Measurements from ENCODE around the gene C2. TPM values are rescaled to one million over a fixed set of nuclear protein-coding genes. Genes with fewer than 3 reads are reported as not detected.

Gene C2
- total RNA-seq, 2 donors from 2014 or later: 0.58 to 4.7 TPM

DNA sequence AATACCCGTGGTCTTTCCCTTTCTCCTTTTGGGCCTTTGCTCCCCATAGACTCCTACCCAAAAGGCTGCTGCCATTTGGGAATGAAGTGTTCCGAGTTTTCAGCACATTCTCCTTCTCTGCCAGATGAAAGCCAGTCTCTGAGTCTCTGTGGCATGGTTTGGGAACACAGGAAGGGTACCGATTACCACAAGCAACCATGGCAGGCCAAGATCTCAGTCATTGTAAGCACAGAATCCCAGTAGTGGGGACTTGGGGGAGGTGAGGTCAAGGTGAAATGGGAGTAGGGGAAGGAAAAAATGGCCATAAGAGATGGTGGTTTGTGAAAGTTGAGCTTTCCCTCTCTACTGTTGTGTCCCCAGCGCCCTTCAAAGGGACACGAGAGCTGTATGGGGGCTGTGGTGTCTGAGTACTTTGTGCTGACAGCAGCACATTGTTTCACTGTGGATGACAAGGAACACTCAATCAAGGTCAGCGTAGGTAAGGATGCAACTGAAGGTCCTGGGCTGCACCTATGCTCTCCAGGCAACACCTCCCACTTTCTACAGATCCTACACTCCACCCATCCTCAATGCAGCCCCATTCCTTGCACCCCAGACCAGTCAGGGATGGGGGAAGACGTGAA is 22.5 kb downstream of the C2 start:
- no peak for ATAC-seq (replicated peaks)
- Mint-ChIP-seq H3K4me1 (peaks cover 4% of the 10 kb centered on the region), H3K4me3 (no peak overlapping the region), H3K9me3 (no peaks in the 10 kb centered on the region), H3K27me3 (no peaks in the 10 kb centered on the region), H3K36me3 (ENCODE audit: low read depth) (peaks cover 44% of the 10 kb centered on the region), H3K27ac (no peak overlapping the region)

DNA sequence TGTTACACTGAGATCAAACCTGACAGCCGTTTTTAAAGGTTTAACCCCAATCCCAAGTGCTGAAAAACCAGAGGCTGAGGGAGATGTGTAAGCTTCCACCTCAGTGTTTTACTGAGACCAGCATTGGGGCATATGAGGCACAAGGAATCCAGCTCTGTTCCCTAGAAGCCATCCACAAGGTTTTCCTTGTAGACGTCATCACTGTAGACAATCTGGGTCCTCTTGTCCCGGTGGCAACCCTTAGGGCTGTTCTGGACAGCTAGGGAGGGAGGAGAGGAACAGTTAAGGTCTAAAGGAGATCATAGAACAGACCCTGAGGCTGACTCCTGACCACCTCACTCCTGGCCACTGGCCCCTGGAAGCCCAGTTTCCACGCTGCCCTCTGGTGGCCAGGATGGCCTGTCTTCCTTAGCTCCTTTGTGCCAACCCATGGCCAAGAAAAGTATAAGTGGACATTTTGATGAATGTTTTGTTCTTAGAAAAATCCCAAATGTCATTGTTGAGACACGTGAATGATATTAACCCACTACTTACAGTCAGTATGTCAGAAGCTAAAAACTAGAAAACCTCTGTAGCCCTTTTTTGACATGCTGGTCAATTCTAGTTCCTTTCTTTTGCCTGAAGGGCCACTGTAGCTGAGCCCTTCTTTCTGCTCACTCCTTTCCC is 24.8 kb downstream of the C2 start:
- Mint-ChIP-seq H3K4me1 (peaks cover 7% of the 10 kb centered on the region), H3K36me3 (ENCODE audit: low read depth) (peaks cover 66% of the 10 kb centered on the region), H3K9me3 (no peaks in the 10 kb centered on the region), H3K27me3 (no peaks in the 10 kb centered on the region), H3K27ac (peak overlapping the region; percentile 5), H3K4me3 (no peak overlapping the region)
- peak; percentile 69 for ATAC-seq (replicated peaks)

DNA sequence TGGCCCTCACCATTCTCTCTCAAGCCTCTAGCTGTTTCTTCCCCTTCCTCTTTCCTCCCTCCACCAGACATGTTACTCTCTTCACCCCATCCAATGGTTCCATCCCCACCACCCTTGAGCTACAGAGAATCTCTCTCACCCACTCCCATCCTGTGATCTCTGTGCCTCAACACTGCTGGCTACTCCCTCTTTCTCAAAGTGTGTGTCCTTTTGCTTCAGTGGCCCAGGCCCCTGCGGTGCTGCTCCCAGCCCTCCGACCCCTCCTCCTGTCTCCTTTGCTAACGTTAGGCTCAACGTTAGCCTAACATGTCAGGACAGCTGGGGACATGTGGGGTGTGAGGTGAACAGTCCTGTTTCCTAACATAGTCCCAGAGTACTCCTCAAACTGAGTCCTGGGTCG is 25.4 kb downstream of the C2 start:
- Mint-ChIP-seq H3K4me3 (no peak overlapping the region), H3K27me3 (no peaks in the 10 kb centered on the region), H3K9me3 (no peaks in the 10 kb centered on the region), H3K27ac (peak overlapping the region; percentile 5), H3K4me1 (peaks cover 9% of the 10 kb centered on the region), H3K36me3 (ENCODE audit: low read depth) (peaks cover 67% of the 10 kb centered on the region)
- ATAC-seq (replicated peaks): no peak

DNA sequence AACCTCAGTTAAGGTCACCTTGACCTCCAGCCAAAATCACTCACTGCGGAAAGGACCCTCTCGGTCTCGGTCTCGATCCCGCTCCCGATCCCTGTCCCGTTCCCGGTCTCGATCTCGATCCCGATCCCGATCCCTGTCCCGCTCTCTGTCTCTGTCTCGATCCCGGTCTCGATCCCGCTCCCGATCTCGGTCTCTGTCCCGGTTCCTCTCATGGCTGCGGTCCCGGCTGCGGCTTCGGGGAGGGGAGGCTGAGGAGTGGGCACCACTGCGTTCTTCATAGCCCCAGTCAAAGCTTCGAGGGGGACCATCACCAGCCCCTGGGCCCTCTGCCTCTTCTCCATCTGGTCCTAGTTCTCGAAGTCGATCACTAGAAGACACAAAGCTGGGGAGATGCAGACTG is 27.0 kb downstream of the C2 start:
- no peak for ATAC-seq (replicated peaks)
- Mint-ChIP-seq H3K4me1 (peaks cover 10% of the 10 kb centered on the region), H3K9me3 (no peaks in the 10 kb centered on the region), H3K36me3 (ENCODE audit: low read depth) (peaks cover 77% of the 10 kb centered on the region), H3K27me3 (no peaks in the 10 kb centered on the region), H3K4me3 (no peak overlapping the region), H3K27ac (no peak overlapping the region)

DNA sequence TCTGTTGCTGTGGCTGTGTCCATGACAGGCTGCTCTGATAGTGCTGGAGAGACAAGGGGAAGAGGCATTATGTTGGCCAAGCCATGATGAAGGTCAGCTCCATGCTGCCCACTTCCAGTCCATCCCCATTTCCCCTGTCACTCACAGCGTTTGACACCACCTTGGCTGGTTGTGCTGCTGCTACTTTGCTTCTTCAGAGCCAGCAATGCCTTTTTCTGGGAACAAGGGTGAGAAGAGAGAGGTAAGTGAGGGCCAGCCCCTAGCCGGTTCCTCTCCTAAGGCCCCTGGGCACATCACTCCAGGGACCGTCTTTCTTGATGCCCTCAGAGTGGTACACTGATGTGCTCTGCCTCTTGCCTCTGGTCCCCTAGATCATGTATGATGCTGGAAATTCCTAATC is 29.3 kb downstream of the C2 start:
- ATAC-seq (replicated peaks): no peak
- peak overlapping the region; percentile 97 for H3K4me3 Mint-ChIP-seq
- H3K4me1 Mint-ChIP-seq: peaks cover 22% of the 10 kb centered on the region
- no peaks in the 10 kb centered on the region for H3K9me3 Mint-ChIP-seq
- peak overlapping the region; percentile 97 for H3K27ac Mint-ChIP-seq
- no peaks in the 10 kb centered on the region for H3K27me3 Mint-ChIP-seq
- peaks cover 85% of the 10 kb centered on the region for H3K36me3 Mint-ChIP-seq (ENCODE audit: low read depth)

DNA sequence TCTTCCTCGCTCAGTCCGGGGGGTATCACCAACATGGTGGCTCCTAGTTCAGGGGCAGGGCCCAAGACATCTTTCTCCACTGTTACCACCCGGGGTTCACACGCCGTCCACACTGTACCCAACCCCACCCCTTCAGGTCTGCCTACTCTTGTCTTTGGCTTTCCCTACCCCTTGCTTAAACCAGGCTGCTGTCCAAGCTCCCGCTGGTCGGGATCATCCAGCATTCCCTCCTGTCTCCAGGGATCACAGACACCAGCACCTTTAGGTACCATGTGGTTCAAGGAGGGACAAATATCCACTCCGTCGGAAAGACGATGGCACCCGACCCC is 30.9 kb downstream of the C2 start:
- peaks cover 86% of the 10 kb centered on the region for H3K36me3 Mint-ChIP-seq (ENCODE audit: low read depth)

DNA sequence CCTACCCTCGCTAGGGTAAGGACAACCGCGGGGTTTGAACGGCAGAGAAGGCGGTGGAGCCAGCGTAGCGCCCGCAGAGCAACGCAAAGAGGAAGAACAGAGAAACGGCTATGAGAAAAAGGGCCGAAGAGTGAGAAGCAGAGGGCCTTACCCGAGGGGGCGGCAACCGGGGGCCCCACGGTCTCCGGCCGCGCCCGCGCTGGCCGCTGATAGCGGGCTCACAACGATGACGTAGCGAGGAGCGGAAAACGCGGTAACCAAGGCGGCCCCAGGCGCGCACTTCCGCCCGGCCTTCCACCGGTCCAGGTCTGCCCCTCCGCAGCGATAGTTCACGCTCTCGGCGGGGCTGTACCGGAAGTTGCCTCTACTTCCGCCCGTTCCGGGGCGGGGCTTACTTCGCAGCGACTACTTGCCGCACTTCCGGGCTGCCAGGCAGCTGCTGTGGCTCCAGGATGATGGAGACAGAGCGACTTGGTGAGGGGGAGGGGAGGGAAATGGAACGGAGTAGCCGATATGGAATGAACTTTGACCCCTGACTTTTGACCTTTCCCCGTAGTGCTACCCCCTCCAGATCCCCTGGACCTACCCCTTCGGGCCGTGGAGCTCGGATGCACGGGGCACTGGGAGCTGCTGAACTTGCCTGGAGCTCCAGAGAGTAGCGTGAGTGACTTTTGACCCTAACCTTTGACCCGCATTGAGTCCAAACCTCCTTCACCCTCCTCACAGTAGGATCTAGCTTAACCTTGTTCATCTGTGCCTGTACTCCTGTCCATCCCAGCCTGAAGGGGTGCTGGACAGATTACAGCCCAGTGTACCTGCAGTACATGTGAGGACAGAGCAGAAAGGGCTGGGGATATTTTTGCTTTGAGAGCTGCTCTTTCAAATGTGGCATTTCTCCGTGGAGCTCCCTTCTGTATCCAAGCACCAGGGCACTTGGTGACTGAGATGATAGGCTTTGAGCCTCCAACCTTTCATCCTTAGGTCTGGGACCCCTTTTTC is 31.5 kb downstream of the C2 start, which contains the start of the genes NELFE and SKIC2:
Gene NELFE, minus strand, starts transcription at position 231 of the 999 bp plus-strand sequence. CDS start 525 bp downstream, outside the sequence.
Gene SKIC2, plus strand, starts transcription at position 435 of the 999 bp plus-strand sequence. Its CDS starts 18 bp downstream, at position 453.
- Mint-ChIP-seq H3K9me3 (no peaks in the 10 kb centered on the region), H3K4me3 (peak within 1 kb of the TSS; percentile 97), H3K27ac (peak within 1 kb of the TSS; percentile 97), H3K36me3 (ENCODE audit: low read depth) (peaks cover 86% of the 10 kb centered on the region), H3K27me3 (no peaks in the 10 kb centered on the region), H3K4me1 (peaks cover 28% of the 10 kb centered on the region)
- ATAC-seq (replicated peaks): peak; percentile 100

More for the DNA sequence above, 30.9 kb downstream of the C2 start:
- peak overlapping the region; percentile 97 for H3K4me3 Mint-ChIP-seq
- H3K27ac Mint-ChIP-seq: peak overlapping the region; percentile 97
- no peaks in the 10 kb centered on the region for H3K27me3 Mint-ChIP-seq
- ATAC-seq (replicated peaks): no peak
- H3K4me1 Mint-ChIP-seq: peaks cover 28% of the 10 kb centered on the region
- H3K9me3 Mint-ChIP-seq: no peaks in the 10 kb centered on the region

DNA sequence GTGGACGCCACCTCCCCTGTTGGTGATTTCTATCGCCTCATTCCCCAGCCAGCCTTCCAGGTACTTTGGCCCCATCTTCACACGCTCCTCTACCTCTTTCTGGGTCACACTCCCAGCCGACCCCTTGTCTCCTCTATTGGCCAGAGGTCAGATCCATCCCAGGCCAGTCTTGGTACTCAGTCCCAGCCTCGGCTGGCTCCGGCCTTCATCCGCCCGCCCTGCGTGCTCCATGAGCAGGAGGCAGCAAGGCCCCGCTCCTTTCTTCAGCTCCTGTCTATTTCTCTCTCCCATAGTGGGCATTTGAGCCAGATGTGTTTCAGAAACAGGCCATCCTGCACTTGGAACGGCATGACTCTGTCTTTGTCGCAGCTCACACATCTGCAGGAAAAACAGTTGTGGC is 34.1 kb downstream of the C2 start:
- Mint-ChIP-seq H3K4me3 (no peak overlapping the region), H3K36me3 (ENCODE audit: low read depth) (peaks cover 86% of the 10 kb centered on the region), H3K4me1 (peaks cover 28% of the 10 kb centered on the region), H3K27ac (peak overlapping the region; percentile 73), H3K9me3 (no peaks in the 10 kb centered on the region), H3K27me3 (no peaks in the 10 kb centered on the region)
- no peak for ATAC-seq (replicated peaks)

DNA sequence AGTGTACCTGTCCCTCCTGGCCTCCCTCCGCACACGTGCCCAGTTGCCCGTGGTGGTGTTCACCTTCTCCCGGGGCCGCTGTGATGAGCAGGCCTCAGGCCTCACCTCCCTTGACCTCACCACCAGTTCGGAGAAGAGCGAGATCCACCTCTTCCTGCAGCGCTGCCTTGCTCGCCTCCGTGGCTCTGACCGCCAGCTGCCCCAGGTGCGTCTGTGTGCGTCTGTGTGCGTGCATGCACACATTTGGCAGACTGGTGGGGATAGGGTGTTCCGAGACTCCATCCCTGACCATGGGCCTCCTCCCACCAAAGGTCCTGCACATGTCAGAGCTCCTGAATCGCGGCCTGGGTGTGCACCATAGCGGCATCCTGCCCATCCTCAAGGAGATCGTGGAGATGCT is 36.4 kb downstream of the C2 start:
- H3K4me1 Mint-ChIP-seq: peaks cover 18% of the 10 kb centered on the region
- no peak overlapping the region for H3K4me3 Mint-ChIP-seq
- no peaks in the 10 kb centered on the region for H3K27me3 Mint-ChIP-seq
- no peak for ATAC-seq (replicated peaks)
- no peaks in the 10 kb centered on the region for H3K9me3 Mint-ChIP-seq
- H3K36me3 Mint-ChIP-seq (ENCODE audit: low read depth): peaks cover 93% of the 10 kb centered on the region
- no peak overlapping the region for H3K27ac Mint-ChIP-seq

DNA sequence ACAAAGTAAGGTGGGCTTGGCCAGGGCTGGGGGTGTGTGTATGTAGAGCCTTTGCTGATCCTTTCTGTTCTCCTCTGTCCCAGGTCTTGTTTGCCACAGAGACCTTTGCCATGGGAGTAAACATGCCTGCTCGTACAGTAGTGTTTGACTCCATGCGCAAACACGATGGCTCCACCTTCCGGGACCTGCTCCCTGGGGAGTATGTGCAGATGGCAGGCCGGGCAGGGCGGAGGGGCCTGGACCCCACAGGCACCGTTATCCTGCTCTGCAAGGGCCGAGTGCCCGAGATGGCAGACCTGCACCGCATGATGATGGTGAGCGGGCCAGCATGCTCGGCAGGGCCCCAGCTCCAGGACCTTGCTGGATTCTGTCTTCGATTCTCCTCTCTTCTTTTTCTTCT is 38.2 kb downstream of the C2 start:
- no peaks in the 10 kb centered on the region for H3K9me3 Mint-ChIP-seq
- no peak overlapping the region for H3K27ac Mint-ChIP-seq
- H3K4me1 Mint-ChIP-seq: peaks cover 18% of the 10 kb centered on the region
- ATAC-seq (replicated peaks): no peak
- H3K36me3 Mint-ChIP-seq (ENCODE audit: low read depth): peaks cover 97% of the 10 kb centered on the region
- no peaks in the 10 kb centered on the region for H3K27me3 Mint-ChIP-seq
- H3K4me3 Mint-ChIP-seq: no peak overlapping the region

DNA sequence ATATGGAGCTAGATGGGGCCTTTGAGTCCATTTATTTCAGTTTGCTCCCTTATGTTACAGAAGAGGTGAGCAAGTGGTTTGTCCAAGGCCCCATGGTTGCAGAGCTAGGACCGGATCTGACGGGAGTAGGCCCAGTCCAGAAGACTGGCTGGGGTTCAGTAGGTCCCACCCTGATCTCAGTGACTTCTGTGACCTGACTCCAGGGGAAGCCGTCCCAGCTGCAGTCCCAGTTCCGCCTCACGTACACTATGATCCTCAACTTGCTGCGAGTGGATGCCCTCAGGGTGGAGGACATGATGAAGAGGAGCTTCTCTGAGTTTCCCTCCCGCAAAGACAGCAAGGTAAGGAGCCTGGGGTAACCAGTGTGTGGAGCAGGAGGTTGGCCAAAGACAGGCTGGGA is 39.0 kb downstream of the C2 start:
- Mint-ChIP-seq H3K27me3 (no peaks in the 10 kb centered on the region), H3K36me3 (ENCODE audit: low read depth) (peaks cover 89% of the 10 kb centered on the region), H3K4me3 (no peak overlapping the region), H3K9me3 (no peaks in the 10 kb centered on the region), H3K4me1 (peaks cover 16% of the 10 kb centered on the region), H3K27ac (no peak overlapping the region)
- no peak for ATAC-seq (replicated peaks)

DNA sequence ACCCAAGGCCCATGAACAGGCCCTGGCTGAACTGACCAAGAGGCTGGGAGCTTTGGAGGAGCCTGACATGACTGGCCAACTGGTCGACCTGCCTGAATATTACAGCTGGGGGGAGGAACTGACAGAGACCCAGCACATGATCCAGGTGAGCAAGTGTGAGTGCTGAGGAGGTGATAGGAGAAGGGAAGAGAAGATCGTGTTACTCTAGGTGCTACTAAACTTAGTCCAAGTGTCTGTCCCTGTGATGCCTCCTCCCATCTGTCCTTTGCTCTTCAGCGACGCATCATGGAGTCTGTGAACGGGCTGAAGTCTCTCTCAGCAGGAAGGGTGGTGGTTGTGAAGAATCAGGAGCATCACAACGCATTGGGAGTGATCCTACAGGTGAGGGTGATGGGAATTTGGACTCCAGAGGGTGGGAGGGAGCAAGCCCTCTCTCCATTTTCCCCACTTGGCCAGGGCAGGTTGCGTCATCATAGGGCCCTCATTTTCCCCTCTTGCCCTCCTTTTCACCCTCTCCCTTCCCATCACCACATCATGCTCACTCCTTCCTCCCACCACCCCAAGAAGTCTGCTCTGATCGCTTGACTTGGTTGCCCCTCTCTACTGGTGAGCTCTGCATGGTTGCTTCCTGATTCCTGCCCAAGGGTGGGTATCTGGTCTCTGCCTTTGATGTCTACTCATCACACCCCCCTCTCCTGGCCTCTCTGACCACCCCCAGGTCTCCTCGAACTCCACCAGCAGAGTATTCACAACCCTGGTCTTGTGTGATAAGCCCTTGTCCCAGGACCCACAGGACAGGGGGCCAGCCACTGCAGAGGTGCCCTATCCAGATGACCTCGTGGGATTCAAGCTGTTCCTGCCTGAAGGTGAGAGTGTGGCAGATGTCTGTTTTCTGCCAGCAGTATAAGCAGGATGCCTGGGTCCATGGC is 39.7 kb downstream of the C2 start:
- peaks cover 11% of the 10 kb centered on the region for H3K4me1 Mint-ChIP-seq
- no peak overlapping the region for H3K4me3 Mint-ChIP-seq
- ATAC-seq (replicated peaks): no peak
- no peaks in the 10 kb centered on the region for H3K27me3 Mint-ChIP-seq
- no peaks in the 10 kb centered on the region for H3K9me3 Mint-ChIP-seq
- H3K36me3 Mint-ChIP-seq (ENCODE audit: low read depth): peaks cover 89% of the 10 kb centered on the region
- peak overlapping the region; percentile 28 for H3K27ac Mint-ChIP-seq

DNA sequence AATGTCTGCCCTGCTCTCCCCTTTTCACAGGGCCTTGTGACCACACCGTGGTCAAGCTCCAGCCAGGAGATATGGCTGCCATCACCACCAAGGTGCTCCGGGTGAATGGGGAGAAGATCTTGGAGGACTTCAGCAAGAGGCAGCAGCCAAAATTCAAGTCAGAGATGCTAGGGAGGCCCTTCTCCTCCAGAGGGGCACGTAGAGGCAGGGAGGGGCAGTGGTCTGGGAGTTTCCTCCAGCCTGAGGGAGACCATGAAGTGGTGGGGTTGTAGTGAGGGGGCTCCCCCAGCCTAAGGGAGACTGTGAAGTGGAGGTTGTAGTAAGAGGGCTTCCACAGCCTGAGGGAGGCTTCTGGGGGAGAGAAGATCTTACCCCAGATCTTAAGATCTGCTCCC is 40.4 kb downstream of the C2 start:
- no peak for ATAC-seq (replicated peaks)
- no peak overlapping the region for H3K4me3 Mint-ChIP-seq
- H3K9me3 Mint-ChIP-seq: no peaks in the 10 kb centered on the region
- peaks cover 13% of the 10 kb centered on the region for H3K4me1 Mint-ChIP-seq
- peaks cover 89% of the 10 kb centered on the region for H3K36me3 Mint-ChIP-seq (ENCODE audit: low read depth)
- peak overlapping the region; percentile 28 for H3K27ac Mint-ChIP-seq
- H3K27me3 Mint-ChIP-seq: no peaks in the 10 kb centered on the region

DNA sequence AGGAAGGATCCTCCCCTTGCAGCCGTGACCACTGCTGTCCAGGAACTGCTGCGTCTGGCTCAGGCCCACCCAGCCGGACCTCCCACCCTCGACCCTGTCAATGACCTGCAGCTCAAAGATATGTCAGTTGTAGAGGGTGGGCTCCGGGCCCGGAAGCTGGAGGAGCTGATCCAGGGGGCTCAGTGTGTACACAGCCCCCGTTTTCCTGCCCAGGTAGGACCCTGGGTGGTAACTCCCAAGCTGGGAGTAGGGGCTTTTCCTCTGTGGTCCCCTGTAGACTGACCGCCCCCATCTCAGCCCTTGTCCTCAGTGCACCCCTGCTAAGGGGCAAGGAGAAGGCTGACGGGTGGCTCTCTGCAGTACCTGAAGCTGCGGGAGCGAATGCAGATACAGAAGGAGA is 40.8 kb downstream of the C2 start:
- Mint-ChIP-seq H3K27me3 (no peaks in the 10 kb centered on the region), H3K4me3 (no peak overlapping the region)

More for the DNA sequence above, 40.8 kb downstream of the C2 start:
- Mint-ChIP-seq H3K9me3 (no peaks in the 10 kb centered on the region), H3K27ac (no peak overlapping the region), H3K36me3 (ENCODE audit: low read depth) (peaks cover 89% of the 10 kb centered on the region), H3K4me1 (peaks cover 17% of the 10 kb centered on the region)
- no peak for ATAC-seq (replicated peaks)

Data from activated T-helper 17 cell treated with anti-CD3 and anti-CD28 coated beads, Interleukin-2, amount 50 U/mL, for 72 hours (primary cell).